BLaER1 (cell line): ENCODE data around the gene SKOR1.
A peak's percentile ranks its signal among the peaks of the same experiment; 100 is the strongest.

Source experiments
- H3K27ac ChIP-seq: shearing (Covaris generic); formaldehyde crosslinking; 2 replicates; pipeline ENCODE4 v1.8.1; 2022
- H3K27me3 ChIP-seq: shearing (Covaris generic); formaldehyde crosslinking; 2 replicates; pipeline ENCODE4 v1.8.1; 2022
- H3K36me3 ChIP-seq: shearing (Covaris generic); formaldehyde crosslinking; 2 replicates; pipeline ENCODE4 v1.8.1; 2022
- H3K4me1 ChIP-seq: shearing (Covaris generic); formaldehyde crosslinking; 2 replicates; pipeline ENCODE4 v1.8.1; 2022
- H3K4me2 ChIP-seq: shearing (Covaris generic); formaldehyde crosslinking; 2 replicates; pipeline ENCODE4 v1.8.1; 2022
- H3K4me3 ChIP-seq: shearing (Covaris generic); formaldehyde crosslinking; 2 replicates; pipeline ENCODE4 v1.8.1; 2022
- H3K9ac ChIP-seq: shearing (Covaris generic); formaldehyde crosslinking; 2 replicates; pipeline ENCODE4 v1.8.1; 2022
- H3K9me3 ChIP-seq: shearing (Covaris generic); formaldehyde crosslinking; 2 replicates; pipeline ENCODE4 v1.8.1; 2022
- H4K20me1 ChIP-seq: shearing (Covaris generic); formaldehyde crosslinking; 2 replicates; pipeline ENCODE4 v1.8.1; 2022
- Cebpa-rat ChIP-seq: shearing (Covaris generic); IDR thresholded peaks from 2 replicates; pipeline ENCODE4 v1.8.1; 2022

SKOR1 gene

GRCh38 chr15:67805666-67806516 lies 19.4 kb upstream of the SKOR1 start:
- Histone ChIP-seq H3K9me3 (no peaks in the 10 kb centered on the region), H3K4me1 (peaks cover 68% of the 10 kb centered on the region), H3K9ac (peak overlapping the region; percentile 72), H3K36me3 (peaks cover 13% of the 10 kb centered on the region; the same call in 1 of the 2 replicates), H3K4me2 (peak overlapping the region; percentile 77), H3K27me3 (no peaks in the 10 kb centered on the region; the same call in 1 of the 2 replicates), H4K20me1 (no peaks in the 10 kb centered on the region), H3K4me3 (no peak overlapping the region), H3K27ac (peak overlapping the region; percentile 91)
- TF ChIP-seq Cebpa-rat = no peak

- Histone ChIP-seq H3K27ac (peak overlapping the region; percentile 91), H3K4me1 (peaks cover 68% of the 10 kb centered on the region), H3K9ac (peak overlapping the region; percentile 72; the same call in 1 of the 2 replicates), H3K9me3 (no peaks in the 10 kb centered on the region), H3K36me3 (peaks cover 7% of the 10 kb centered on the region; the same call in 1 of the 2 replicates), H3K4me2 (peak overlapping the region; percentile 77), H3K4me3 (no peak overlapping the region), H3K27me3 (no peaks in the 10 kb centered on the region; the same call in 1 of the 2 replicates), H4K20me1 (no peaks in the 10 kb centered on the region)
- no peak for TF ChIP-seq Cebpa-rat
Measured at GRCh38 chr15:67806536-67806935, 18.8 kb upstream of the SKOR1 start.

- Histone ChIP-seq H4K20me1 (no peaks in the 10 kb centered on the region), H3K9ac (no peak overlapping the region), H3K9me3 (no peaks in the 10 kb centered on the region), H3K27me3 (no peaks in the 10 kb centered on the region; the same call in 1 of the 2 replicates), H3K4me3 (no peak overlapping the region), H3K36me3 (peaks cover 7% of the 10 kb centered on the region; the same call in 1 of the 2 replicates), H3K27ac (peak overlapping the region; percentile 91; the same call in 1 of the 2 replicates), H3K4me1 (peaks cover 68% of the 10 kb centered on the region), H3K4me2 (no peak overlapping the region)
- no peak for TF ChIP-seq Cebpa-rat
Measured at GRCh38 chr15:67807141-67807540, 18.2 kb upstream of the SKOR1 start.

- no peak overlapping the region for H3K9ac ChIP-seq
- H3K36me3 ChIP-seq = peaks cover 7% of the 10 kb centered on the region; the same call in 1 of the 2 replicates
- no peak overlapping the region for H3K27ac ChIP-seq
- TF ChIP-seq Cebpa-rat = no peak
- no peak overlapping the region for H3K4me3 ChIP-seq
- peaks cover 68% of the 10 kb centered on the region for H3K4me1 ChIP-seq
- no peaks in the 10 kb centered on the region for H3K9me3 ChIP-seq
- H3K4me2 ChIP-seq = no peak overlapping the region
- H3K27me3 ChIP-seq = no peaks in the 10 kb centered on the region; the same call in 1 of the 2 replicates
- no peaks in the 10 kb centered on the region for H4K20me1 ChIP-seq
Measured at GRCh38 chr15:67807836-67808235, 17.5 kb upstream of the SKOR1 start.

GRCh38 chr15:67808821-67809220 lies 16.5 kb upstream of the SKOR1 start:
- no peaks in the 10 kb centered on the region for H3K9me3 ChIP-seq
- H4K20me1 ChIP-seq = no peaks in the 10 kb centered on the region
- no peaks in the 10 kb centered on the region; the same call in 1 of the 2 replicates for H3K27me3 ChIP-seq
- no peak overlapping the region for H3K4me2 ChIP-seq
- peaks cover 61% of the 10 kb centered on the region for H3K4me1 ChIP-seq
- no peak overlapping the region for H3K27ac ChIP-seq
- H3K9ac ChIP-seq = no peak overlapping the region
- no peak overlapping the region for H3K4me3 ChIP-seq
- H3K36me3 ChIP-seq = peaks cover 7% of the 10 kb centered on the region; the same call in 1 of the 2 replicates
- no peak for TF ChIP-seq Cebpa-rat

GRCh38 chr15:67809441-67809840 lies 15.9 kb upstream of the SKOR1 start:
- Histone ChIP-seq H3K9me3 (no peaks in the 10 kb centered on the region), H3K4me1 (peaks cover 54% of the 10 kb centered on the region), H4K20me1 (no peaks in the 10 kb centered on the region), H3K4me3 (no peak overlapping the region), H3K27ac (no peak overlapping the region), H3K9ac (no peak overlapping the region), H3K27me3 (no peaks in the 10 kb centered on the region; the same call in 1 of the 2 replicates), H3K4me2 (no peak overlapping the region), H3K36me3 (peaks cover 7% of the 10 kb centered on the region; the same call in 1 of the 2 replicates)
- no peak for TF ChIP-seq Cebpa-rat

- H3K9me3 ChIP-seq = no peaks in the 10 kb centered on the region
- H3K36me3 ChIP-seq = peaks cover 8% of the 10 kb centered on the region; the same call in 1 of the 2 replicates
- H3K27ac ChIP-seq = no peak overlapping the region
- H3K4me2 ChIP-seq = no peak overlapping the region
- peaks cover 50% of the 10 kb centered on the region for H3K4me1 ChIP-seq
- H3K4me3 ChIP-seq = no peak overlapping the region
- no peaks in the 10 kb centered on the region; the same call in 1 of the 2 replicates for H3K27me3 ChIP-seq
- H3K9ac ChIP-seq = no peak overlapping the region
- TF ChIP-seq Cebpa-rat = no peak
- no peaks in the 10 kb centered on the region for H4K20me1 ChIP-seq
Measured at GRCh38 chr15:67809866-67810265, 15.4 kb upstream of the SKOR1 start.

GRCh38 chr15:67812241-67812644 lies 13.1 kb upstream of the SKOR1 start:
- no peak for TF ChIP-seq Cebpa-rat
- peaks cover 18% of the 10 kb centered on the region for H3K36me3 ChIP-seq

GRCh38 chr15:67813104-67813634 lies 12.1 kb upstream of the SKOR1 start:
- no peak overlapping the region for H3K4me3 ChIP-seq
- peaks cover 26% of the 10 kb centered on the region for H3K4me1 ChIP-seq

More at GRCh38 chr15:67812241-67812644, 13.1 kb upstream of the SKOR1 start:
- Histone ChIP-seq H3K9ac (no peak overlapping the region), H3K4me1 (peaks cover 26% of the 10 kb centered on the region), H3K4me3 (no peak overlapping the region), H3K9me3 (peaks cover 10% of the 10 kb centered on the region), H3K27me3 (no peaks in the 10 kb centered on the region; the same call in 1 of the 2 replicates), H3K4me2 (peak overlapping the region; percentile 55), H4K20me1 (no peaks in the 10 kb centered on the region), H3K27ac (no peak overlapping the region)

More at GRCh38 chr15:67813104-67813634, 12.1 kb upstream of the SKOR1 start:
- H3K9ac ChIP-seq = no peak overlapping the region
- no peak overlapping the region for H3K27ac ChIP-seq
- peaks cover 18% of the 10 kb centered on the region for H3K36me3 ChIP-seq
- H4K20me1 ChIP-seq = no peaks in the 10 kb centered on the region; the same call in 1 of the 2 replicates
- no peak for TF ChIP-seq Cebpa-rat
- H3K4me2 ChIP-seq = 0 out of 2 replicates have a peak overlapping the region, but pooled peaks have one; percentile 1
- H3K27me3 ChIP-seq = peaks cover 5% of the 10 kb centered on the region
- peaks cover 10% of the 10 kb centered on the region for H3K9me3 ChIP-seq
